D341Med (cell line): ENCODE measurements around the gene LCN15.
"Not testable (repeated sequence)": the region's sequence is repeated elsewhere in the genome, so short reads cannot be mapped to it uniquely, and the experiment has no call there.

Experiments used
- DNase-seq: peaks from one replicate; pipeline ENCODE4 v3.0.0; 2012; ENCODE audit warnings: low spot score

Gene LCN15

GRCh38 chr9:136755302-136756133, 8.8 kb downstream of the LCN15 start:
- not testable (repeated sequence) for DNase-seq

GRCh38 chr9:136754626-136755301, 9.6 kb downstream of the LCN15 start:
- no peak for DNase-seq

- no peak for DNase-seq
Observed at GRCh38 chr9:136754059-136754572, 10.2 kb downstream of the LCN15 start.

DNA sequence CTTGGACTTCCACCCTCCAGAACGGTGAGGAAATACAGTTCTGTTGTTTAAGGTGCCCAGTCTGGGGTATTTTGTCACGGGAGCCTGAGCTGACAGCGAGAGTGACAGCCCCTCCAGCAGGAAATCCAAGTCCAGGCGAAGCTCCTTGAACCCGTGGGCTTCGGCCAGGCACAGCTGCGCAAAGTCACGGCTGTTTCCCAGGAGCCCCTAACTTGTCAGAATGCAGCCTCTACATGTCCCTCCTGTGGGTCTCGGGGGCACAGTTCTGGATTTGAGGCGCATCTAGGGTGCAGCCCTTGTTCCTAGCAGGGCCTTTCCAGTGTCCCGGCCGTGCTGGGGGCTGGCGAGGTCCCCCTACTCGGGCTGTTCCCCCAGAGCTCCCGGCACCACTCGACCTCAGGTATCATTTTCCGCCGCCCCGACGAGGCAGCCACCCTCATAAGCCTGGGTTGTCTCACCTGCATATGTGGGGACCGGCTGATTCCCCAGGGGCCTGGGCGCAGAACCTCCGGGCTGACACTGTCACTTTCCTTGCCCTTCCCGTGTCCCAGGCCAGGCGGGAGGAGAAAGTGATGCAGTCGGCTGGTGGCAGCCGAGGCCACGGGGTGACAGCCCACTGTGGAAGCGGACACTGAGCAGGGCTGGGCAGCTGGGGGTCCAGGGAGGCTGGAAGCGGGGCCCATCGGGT, 10.8 kb downstream of the LCN15 start:
- DNase-seq = no peak

GRCh38 chr9:136751814-136752213, 12.5 kb downstream of the LCN15 start:
- DNase-seq = no peak

DNA sequence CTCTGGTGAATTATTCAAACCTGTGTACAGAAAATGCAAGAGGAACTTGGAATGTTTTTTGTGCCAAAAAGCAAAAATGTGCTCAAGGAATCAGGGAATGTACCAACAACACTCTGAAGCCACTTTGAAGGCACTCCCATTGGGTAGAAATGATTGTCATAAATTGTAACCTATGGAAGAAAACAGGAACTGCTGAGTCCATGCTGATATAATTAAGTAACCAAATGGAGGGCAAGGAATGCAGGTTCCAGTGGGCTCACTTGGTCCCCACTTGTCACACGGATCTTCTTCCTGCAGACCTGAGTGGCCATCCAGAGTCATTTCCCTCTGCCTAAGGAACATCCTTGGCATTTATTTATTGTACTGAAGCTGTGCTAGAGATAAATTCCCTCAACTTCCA, 13.1 kb downstream of the LCN15 start:
- DNase-seq = no peak

DNA sequence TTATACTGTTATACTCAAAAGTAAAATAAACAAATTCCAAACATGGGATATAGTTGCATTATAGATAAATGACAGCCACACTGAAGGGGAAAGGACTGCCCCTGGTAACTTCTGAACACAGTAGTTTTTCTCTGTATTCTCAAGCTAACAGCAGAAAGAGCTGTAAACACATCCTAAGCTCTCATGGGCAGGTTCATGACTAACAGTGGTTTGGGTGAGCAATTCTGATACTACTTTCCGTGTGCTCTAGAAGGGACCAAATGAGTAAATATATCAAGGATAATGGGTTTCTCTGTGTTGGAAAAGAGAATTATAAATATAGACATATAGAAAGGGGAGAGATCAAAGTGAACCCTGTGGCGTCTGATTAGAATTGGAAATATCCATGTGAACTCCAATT, 13.8 kb downstream of the LCN15 start:
- no peak for DNase-seq

DNA sequence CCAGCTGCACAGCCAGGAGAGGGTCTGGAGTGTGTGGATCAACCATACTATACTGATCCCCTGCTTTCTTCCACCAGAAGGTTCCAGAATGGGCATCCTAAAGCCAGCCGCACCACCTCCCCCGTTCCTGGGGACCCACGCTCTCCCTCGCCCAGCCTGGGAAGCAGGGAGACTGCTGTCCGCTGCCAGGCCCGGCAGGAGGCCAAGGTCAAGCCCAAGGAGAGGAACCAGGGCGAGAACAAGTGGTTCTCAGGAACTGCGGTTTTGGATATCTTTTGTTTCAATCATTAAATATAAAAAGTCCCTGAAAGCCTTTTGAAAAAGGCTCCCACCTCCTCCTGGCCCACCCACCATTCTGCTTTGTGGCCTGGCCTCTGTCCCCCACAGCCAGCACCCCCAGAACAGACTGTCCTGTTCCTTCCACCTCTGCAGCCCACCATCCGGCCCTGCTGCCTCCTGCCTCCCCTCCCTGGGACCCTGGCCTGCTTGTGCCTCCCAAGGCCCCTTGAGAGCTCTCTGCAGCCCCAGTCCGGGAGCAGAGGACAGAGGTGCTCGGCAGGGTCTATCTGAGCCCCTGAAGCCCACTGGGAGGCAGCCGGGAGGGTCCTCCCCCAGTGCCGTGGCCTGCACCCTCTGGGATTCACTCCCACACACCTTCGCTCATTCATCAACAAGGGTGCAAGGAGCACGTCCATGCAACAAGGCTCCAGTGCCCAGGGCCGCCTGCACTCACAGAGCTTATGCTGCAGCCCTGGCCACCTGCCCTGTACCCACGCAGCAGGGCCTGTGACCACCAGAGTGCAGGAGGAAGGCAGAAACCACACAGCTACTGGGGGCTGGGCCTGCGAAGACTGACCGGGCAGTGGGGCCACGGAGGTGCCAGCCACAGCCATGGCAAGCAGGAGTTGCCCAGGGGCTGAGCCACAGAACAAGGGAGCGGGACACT, 15.4 kb downstream of the LCN15 start:
- no peak for DNase-seq

GRCh38 chr9:136748201-136748600, 16.1 kb downstream of the LCN15 start, which contains the start of gene LCN6:
Gene LCN6 (minus strand): TSS chr9:136748525. CDS start chr9:136748483, 42 bp downstream.
- no peak for DNase-seq

DNA sequence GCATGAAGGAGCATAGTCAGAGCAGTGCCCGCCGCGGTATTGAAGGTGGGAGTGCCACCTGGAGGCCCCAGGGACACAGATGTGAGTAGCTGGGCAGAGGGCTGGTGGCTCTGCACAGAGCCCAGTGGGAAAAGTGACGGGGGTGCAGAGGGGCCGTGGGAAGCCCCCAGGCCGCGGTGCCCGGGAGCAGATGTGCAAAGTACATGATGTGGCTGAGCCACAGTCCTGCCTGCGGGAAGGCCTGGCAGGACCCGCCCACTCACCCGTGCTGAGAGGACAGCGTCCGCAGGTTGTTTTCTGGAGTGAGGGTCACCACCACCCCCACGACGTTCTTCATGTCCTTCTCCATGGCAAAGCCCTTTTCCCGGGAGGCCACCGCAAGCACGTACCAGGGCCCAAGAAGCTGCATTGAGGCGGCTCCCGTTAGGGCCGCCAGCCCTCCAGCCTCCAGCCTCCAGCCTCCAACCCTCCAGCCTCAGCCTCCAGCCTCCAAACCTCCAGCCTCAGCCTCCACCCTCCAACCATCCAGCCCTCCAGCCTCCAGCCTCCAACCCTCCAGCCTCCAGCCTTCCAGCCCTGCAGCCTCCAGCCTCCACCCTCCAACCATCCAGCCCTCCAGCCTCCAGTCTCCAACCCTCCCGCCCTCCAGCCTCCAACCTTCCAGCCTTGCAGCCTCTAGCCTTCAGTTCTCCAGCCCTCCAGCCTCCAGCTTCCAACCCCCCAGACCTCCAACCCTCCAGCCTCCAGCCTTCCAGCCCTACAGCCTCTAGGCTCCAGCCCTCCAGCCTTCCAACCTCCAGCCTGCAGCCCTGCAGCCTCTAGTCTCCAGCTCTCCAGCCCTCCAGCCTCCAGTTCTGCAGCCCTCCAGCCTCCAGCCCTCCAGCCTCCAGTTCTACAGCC, 16.9 kb downstream of the LCN15 start:
- no peak for DNase-seq

GRCh38 chr9:136746621-136747020, 17.7 kb downstream of the LCN15 start:
- no peak for DNase-seq

DNA sequence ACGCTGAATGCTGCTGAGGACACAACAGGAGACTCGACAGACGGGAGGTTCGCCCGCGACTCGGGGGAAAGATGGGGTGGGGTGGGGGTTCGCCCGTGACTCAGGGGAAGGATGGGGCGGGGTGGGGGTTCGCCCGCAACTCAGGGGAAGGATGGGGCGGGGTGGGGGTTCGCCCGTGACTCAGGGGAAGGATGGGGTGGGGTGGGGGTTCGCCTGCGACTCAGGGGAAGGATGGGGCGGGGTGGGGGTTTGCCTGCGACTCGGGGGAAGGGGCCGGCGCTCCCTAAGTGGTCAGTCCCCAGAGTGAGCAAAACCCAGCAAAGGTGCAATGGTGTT, 18.2 kb downstream of the LCN15 start:
- DNase-seq = no peak

DNA sequence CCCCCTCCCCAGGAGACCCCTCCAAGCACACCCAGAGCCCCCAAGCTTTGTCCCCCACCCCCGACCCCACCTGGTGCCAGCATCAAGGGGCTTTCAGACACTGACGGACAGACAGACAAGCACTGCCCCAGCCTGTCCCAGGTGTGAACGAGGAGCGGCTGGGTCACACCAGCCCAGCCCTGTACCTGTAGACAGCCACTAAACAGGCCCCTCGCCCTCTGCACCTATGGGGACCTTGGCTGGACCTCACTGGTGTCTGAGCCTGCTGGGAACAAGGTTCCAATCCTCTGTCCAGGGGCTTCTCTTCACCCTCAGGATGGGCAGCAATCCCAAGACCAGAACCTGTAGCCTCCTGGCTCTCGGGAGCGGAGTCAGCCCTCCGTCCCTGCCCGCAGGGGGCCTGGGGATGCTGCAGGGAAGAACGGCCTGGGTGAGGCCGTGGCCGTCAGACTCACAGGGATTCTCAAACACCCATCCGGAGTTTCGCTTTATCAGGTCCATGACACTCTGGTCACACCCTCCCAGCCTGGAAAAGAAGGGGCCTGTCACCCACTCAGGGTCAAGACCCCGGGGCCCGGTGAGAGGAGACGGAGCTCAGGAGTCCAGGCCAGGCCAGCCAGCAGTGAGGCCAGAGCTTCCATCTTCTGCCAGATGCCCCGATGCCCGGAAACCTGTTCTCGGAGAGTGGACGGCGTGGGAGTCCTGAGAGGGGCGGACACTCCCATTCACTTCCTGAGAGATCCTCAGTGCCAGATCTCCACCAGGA, 18.7 kb downstream of the LCN15 start:
- DNase-seq = no peak

DNA sequence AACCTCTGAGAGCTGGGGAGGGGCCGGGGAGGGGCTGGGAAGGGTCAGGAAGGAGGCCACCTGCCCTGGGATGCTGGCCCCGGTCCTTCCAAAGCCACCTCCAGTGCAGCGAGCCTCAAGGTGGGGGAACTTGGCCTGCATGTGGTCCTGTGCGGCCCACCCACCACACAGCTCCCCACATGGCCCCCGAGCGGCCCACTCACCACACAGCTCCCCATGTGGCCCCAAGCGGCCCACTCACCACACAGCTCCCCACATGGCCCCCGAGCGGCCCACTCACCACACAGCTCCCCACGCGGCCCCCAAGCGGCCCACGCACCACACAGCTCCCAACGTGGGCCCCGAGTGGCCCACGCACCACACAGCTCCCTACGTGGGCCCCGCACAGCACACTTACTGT, 19.5 kb downstream of the LCN15 start:
- DNase-seq = no peak

- DNase-seq = no peak
Observed at GRCh38 chr9:136743639-136744211, 20.6 kb downstream of the LCN15 start.

DNA sequence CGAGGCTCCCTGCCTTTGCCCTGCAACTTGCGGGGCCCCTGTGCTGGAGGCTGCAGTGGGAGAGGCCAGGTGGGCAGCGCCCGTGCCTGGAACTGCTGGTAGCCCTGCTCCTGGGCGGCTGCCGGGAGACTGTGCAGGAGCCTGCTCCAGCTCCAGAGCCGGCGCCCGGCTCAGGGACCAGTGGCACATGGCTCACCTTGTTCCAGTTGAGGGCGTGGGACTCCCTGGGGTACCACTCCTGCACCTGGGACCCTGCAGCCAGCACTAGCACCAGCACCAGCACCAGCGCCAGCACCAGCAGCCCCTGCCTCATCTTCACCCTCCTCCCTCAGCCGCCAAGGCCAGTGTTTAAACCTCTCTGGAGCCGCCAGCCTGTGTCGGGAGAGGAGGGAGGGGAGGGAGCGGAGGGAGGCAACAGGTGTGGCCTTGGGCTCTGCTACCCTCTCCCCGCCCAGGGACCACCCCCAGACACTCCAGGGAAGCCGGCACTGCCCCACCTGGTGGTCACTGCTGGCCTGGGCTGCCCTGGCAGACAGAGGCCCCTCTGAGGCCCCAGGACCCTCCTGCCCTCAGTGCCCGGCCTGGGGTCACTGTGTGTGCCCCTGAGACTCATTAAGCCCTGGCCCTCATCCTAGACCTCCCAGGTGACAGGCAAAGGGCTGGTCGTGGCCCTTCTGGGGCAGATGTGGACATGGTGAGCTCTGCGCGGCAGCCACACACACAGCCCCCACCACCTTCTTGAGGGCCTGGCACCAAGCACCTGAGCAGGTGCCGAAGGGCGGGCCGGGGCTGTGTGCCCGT, 21.5 kb downstream of the LCN15 start, which contains the start of gene LCN10:
TSS of gene LCN10 (minus strand) at position 350 of the 801 bp plus-strand sequence. CDS start at position 313, 37 bp downstream.
- no peak for DNase-seq

DNA sequence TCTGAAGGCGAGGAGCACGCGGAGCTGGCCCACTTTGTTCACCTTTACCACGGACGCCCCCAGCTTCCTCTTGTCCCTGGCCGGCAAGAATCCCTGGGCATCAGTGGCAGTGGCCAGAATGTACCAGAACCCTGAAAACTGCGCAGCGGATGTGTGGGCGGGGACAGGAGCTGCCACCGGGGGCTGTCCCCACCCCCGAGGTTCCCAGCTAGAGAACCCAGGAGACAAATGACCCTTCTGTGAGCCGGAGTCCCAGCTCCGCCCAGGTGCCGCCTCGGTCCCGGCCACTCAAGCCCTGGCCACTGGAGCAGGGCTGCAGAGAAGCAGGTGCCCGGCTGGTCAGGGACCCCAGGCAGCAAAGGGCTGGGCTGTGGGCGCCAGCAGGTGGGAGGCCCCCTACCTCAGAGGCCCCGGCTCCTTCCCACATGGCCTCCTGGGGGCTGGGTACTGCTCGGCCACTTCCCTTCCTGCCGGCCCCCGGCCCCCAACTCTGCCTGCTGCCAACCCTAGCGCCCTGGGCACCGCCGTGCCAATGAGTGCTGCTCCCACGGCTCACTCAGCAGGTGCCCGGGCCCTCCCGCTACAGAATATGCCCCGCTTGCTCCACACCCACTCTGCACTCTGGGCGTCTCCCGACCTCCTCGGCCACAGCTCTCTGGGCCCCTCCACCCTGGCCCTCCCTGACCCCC, 22.3 kb downstream of the LCN15 start:
- no peak for DNase-seq
